ENCODE data around the gene SLC8A3. TPM values are rescaled to one million over a fixed set of nuclear protein-coding genes. Genes with fewer than 3 reads are reported as not detected.

The SLC8A3 gene
- total RNA-seq, 1 experiment from 2014 or later = not detected

- Histone ChIP-seq H4K20me1 (ENCODE audit: insufficient read depth) (no peaks in the 10 kb centered on the region), H3K4me2 (ENCODE audit: low read length) (no peak overlapping the region), H3K4me1 (ENCODE audit: control insufficient read depth in 1 of 2, insufficient read depth in 2 of 2, low read length in 2 of 2) (no peaks in the 10 kb centered on the region), H3K27me3 (ENCODE audit: insufficient read depth, low read length) (peaks cover 57% of the 10 kb centered on the region), H3K9me3 (ENCODE audit: control insufficient read depth in 1 of 2, insufficient read depth in 1 of 2, low read depth in 1 of 2, low read length in 2 of 2) (no peaks in the 10 kb centered on the region), H3K36me3 (ENCODE audit: control insufficient read depth in 1 of 2, insufficient read depth in 2 of 2, low read length in 2 of 2) (no peaks in the 10 kb centered on the region), H3K4me3 (replicated peaks in 1 of 2; ENCODE audit: low read depth in 1 of 2, low read length in 2 of 2) (no peak overlapping the region), H3K9me2 (ENCODE audit: insufficient read depth) (no peaks in the 10 kb centered on the region), H3K79me2 (ENCODE audit: insufficient read depth, low read length) (no peaks in the 10 kb centered on the region), H3K9ac (ENCODE audit: low read length) (no peak overlapping the region), H2AFZ (ENCODE audit: low read depth, low read length, poor library complexity, severe bottlenecking) (no peak overlapping the region), H3K27ac (ENCODE audit: low read depth, low read length) (no peak overlapping the region)
- no TSS peak for BruUV-seq (replicated peaks)
- no peak for ATAC-seq
- DNase-seq (ENCODE audit: low read depth, low spot score) = no peak
- ChIA-PET CTCF (no interaction called here), POLR2A (no interaction called here), RAD21 (ENCODE audit: low non-redundant PET in 1 of 2, low total read pairs in 2 of 2, uncharacterized antibody in 2 of 2, unreplicated experiment in 2 of 2) (no interaction called here)
- TF ChIP-seq, protein P1, sequence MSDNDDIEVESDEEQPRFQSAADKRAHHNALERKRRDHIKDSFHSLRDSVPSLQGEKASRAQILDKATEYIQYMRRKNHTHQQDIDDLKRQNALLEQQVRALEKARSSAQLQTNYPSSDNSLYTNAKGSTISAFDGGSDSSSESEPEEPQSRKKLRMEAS (IDR thresholded peaks at IDR 0.05) = no peak
- TF ChIP-seq SIN3A (IDR thresholded peaks at IDR 0.05; ENCODE audit: low read depth) (no peak), RAD21 (IDR thresholded peaks at IDR 0.05; ENCODE audit: low read depth) (no peak), POLR2AphosphoS5 (IDR thresholded peaks at IDR 0.05; ENCODE audit: low read depth, low read length) (no peak), CTCF (IDR thresholded peaks at IDR 0.05 in 2 of 3, conservative IDR thresholded peaks at IDR 0.05 in 1 of 3; ENCODE audit: borderline replicate concordance in 1 of 3, insufficient read depth in 1 of 3, low read depth in 2 of 3, low read length in 2 of 3) (no peak), REST (IDR thresholded peaks at IDR 0.05; ENCODE audit: low read depth) (no peak)
- intact Hi-C loops (cut with micrococcal nuclease) = no loop called here
Measured at GRCh38 chr14:70162358-70162757, 26.4 kb downstream of the SLC8A3 start.
